Nephron progenitor cell (in vitro differentiated cells): ENCODE results near the gene GSTT4.

Experiments
- DNase-seq: peaks from one replicate; pipeline ENCODE4 v3.0.0; 2021
- H3K27ac Mint-ChIP-seq: 2 replicates; pipeline ENCODE4 v1.8.0; 2021; ENCODE audit warnings: mild to moderate bottlenecking, moderate library complexity, mixed read lengths
- H3K27me3 Mint-ChIP-seq: 2 replicates; pipeline ENCODE4 v1.8.0; 2021; ENCODE audit warnings: mild to moderate bottlenecking, low read depth, mixed read lengths; ENCODE audit not compliant: poor library complexity
- H3K36me3 Mint-ChIP-seq: 2 replicates; pipeline ENCODE4 v1.8.0; 2021; ENCODE audit warnings: low read depth, mixed read lengths
- H3K4me1 Mint-ChIP-seq: 2 replicates; pipeline ENCODE4 v1.8.0; 2021; ENCODE audit warnings: mixed read lengths
- H3K4me3 Mint-ChIP-seq: 2 replicates; pipeline ENCODE4 v1.8.0; 2021; ENCODE audit warnings: mild to moderate bottlenecking, moderate library complexity, mixed read lengths
- H3K9me3 Mint-ChIP-seq: 2 replicates; pipeline ENCODE4 v1.8.0; 2021; ENCODE audit warnings: mild to moderate bottlenecking, moderate library complexity, mixed read lengths
- CTCF ChIP-seq: fragments of 200-600 bp; sonication (generic); IDR thresholded peaks from 2 replicates; pipeline ENCODE4 v1.5.0; 2021; ENCODE audit warnings: antibody characterized with exemption

The GSTT4 gene

GRCh38 chr22:24027991-24028390 is 22.7 kb upstream of the GSTT4 start:
- no peak for TF ChIP-seq CTCF
- Mint-ChIP-seq H3K9me3 (peaks cover 23% of the 10 kb centered on the region), H3K36me3 (peaks cover 33% of the 10 kb centered on the region), H3K4me1 (peaks cover 20% of the 10 kb centered on the region), H3K27me3 (no peaks in the 10 kb centered on the region), H3K27ac (no peak overlapping the region), H3K4me3 (no peak overlapping the region)
- no peak for DNase-seq

GRCh38 chr22:24027389-24027975 is 22.2 kb upstream of the GSTT4 start:
- H3K27ac Mint-ChIP-seq, result peak overlapping the region; percentile 26

GRCh38 chr22:24026733-24027132 is 21.5 kb upstream of the GSTT4 start:
- TF ChIP-seq CTCF, result no peak
- Mint-ChIP-seq H3K4me1 (peaks cover 20% of the 10 kb centered on the region), H3K27me3 (no peaks in the 10 kb centered on the region), H3K4me3 (no peak overlapping the region), H3K27ac (peak overlapping the region; percentile 27), H3K9me3 (peaks cover 30% of the 10 kb centered on the region), H3K36me3 (peaks cover 41% of the 10 kb centered on the region)
- DNase-seq, result no peak

More at GRCh38 chr22:24027389-24027975, 22.2 kb upstream of the GSTT4 start:
- TF ChIP-seq CTCF, result no peak
- Mint-ChIP-seq H3K9me3 (peaks cover 25% of the 10 kb centered on the region), H3K36me3 (peaks cover 35% of the 10 kb centered on the region), H3K4me3 (no peak overlapping the region), H3K27me3 (no peaks in the 10 kb centered on the region), H3K4me1 (peaks cover 20% of the 10 kb centered on the region)
- no peak for DNase-seq

GRCh38 chr22:24026056-24026455 is 20.8 kb upstream of the GSTT4 start:
- H3K4me1 Mint-ChIP-seq, result peaks cover 20% of the 10 kb centered on the region
- no peak overlapping the region for H3K4me3 Mint-ChIP-seq
- no peaks in the 10 kb centered on the region for H3K27me3 Mint-ChIP-seq
- peaks cover 41% of the 10 kb centered on the region for H3K36me3 Mint-ChIP-seq
- H3K9me3 Mint-ChIP-seq, result peaks cover 30% of the 10 kb centered on the region
- DNase-seq, result no peak
- H3K27ac Mint-ChIP-seq, result no peak overlapping the region
- no peak for TF ChIP-seq CTCF

GRCh38 chr22:24025475-24025874 is 20.2 kb upstream of the GSTT4 start:
- no peak for DNase-seq
- Mint-ChIP-seq H3K27me3 (no peaks in the 10 kb centered on the region), H3K4me3 (no peak overlapping the region), H3K36me3 (peaks cover 44% of the 10 kb centered on the region), H3K9me3 (peaks cover 30% of the 10 kb centered on the region), H3K4me1 (peaks cover 20% of the 10 kb centered on the region), H3K27ac (no peak overlapping the region)
- TF ChIP-seq CTCF, result no peak

- Mint-ChIP-seq H3K4me3 (no peak overlapping the region), H3K27me3 (no peaks in the 10 kb centered on the region), H3K27ac (no peak overlapping the region), H3K36me3 (peaks cover 46% of the 10 kb centered on the region), H3K4me1 (peaks cover 20% of the 10 kb centered on the region), H3K9me3 (peaks cover 30% of the 10 kb centered on the region)
- DNase-seq, result no peak
- no peak for TF ChIP-seq CTCF
Measured at GRCh38 chr22:24024354-24024753, 19.1 kb upstream of the GSTT4 start.
